Upper lobe of left lung (tissue), 6 donors: ENCODE data around the gene SMC5. TPM values are rescaled to one million over a fixed set of nuclear protein-coding genes. Genes with fewer than 3 reads are reported as not detected.

Experiments used
- ATAC-seq, 2 donors: fragments of 200-7000 bp; cut with Tn5 transposase; one replicate each; pipeline ENCODE4 v1.9.1; 2022; ENCODE audit warnings: mild to moderate bottlenecking in 2 of 2, moderate library complexity in 2 of 2; ENCODE audit not compliant: low FRiP score in 2 of 2
- DNase-seq, 2 donors: peaks; one replicate each; pipeline ENCODE4 v3.0.0-alpha.2; 2019 to 2020
- H3K27ac ChIP-seq, 4 donors: fragments of 200-600 bp; sonication (generic); one replicate each; pipeline ENCODE4 v1.5.1; 2016 to 2019
- H3K27me3 ChIP-seq, 4 donors: fragments of 200-600 bp; sonication (generic); one replicate each; pipeline ENCODE4 v1.5.1; 2017 to 2019
- H3K36me3 ChIP-seq, 4 donors: fragments of 200-600 bp; sonication (generic); one replicate each; pipeline ENCODE4 v1.5.1; 2016 to 2019
- H3K4me1 ChIP-seq, 4 donors: fragments of 200-600 bp; sonication (generic); one replicate each; pipeline ENCODE4 v1.5.1; 2018 to 2019
- H3K4me3 ChIP-seq, 4 donors: fragments of 200-600 bp; sonication (generic); one replicate each; pipeline ENCODE4 v1.5.1; 2017 to 2019; ENCODE audit warnings: mild to moderate bottlenecking in 2 of 4, moderate library complexity in 1 of 4
- H3K9me3 ChIP-seq, 4 donors: fragments of 200-600 bp; sonication (generic); one replicate each; pipeline ENCODE4 v1.5.1; 2018 to 2019
- CTCF ChIP-seq, 6 experiments: fragments of 450-650 bp in 4 of 6; fragments of 200-600 bp in 2 of 6; sonication (generic) in 2 of 6; IDR thresholded peaks; one replicate each; pipeline ENCODE4 v1.5.1; 2016 to 2019; ENCODE audit warnings: antibody characterized with exemption in 6 of 6
- EP300 ChIP-seq, 4 donors: sonication (generic); formaldehyde crosslinking; IDR thresholded peaks; one replicate each; pipeline ENCODE4 v1.5.1; 2017; ENCODE audit warnings: antibody characterized with exemption in 4 of 4, control low read depth in 2 of 4
- POLR2A ChIP-seq, 4 donors: fragments of 450-650 bp; IDR thresholded peaks; one replicate each; pipeline ENCODE4 v1.5.1; 2016 to 2017; ENCODE audit warnings: antibody characterized with exemption in 4 of 4, mild to moderate bottlenecking in 2 of 4
- POLR2AphosphoS5 ChIP-seq, 2 donors: sonication (generic); formaldehyde crosslinking; IDR thresholded peaks; one replicate each; pipeline ENCODE4 v1.5.1; 2017; ENCODE audit warnings: antibody characterized with exemption in 2 of 2
- WGBS, 2 donors: methylation state at CpG; one replicate each; pipeline ENCODE4 v1.1.5; 2017 to 2018; 5-methylcytosine and 5-hydroxymethylcytosine counted together
- total RNA-seq, 6 donors: library from RNA; depleted of rRNA in 4 of 6; stranded (reverse); fragments of >200 nt in 4 of 6; gene quantifications; one replicate each; pipeline versions ENCODE4 v1.1.0 to v1.2.1, GENCODE V29; 2016 to 2021
- donor health status: DM: no; HTN: no; CAD: no; lungs with moderate emphysema.
- donor health status: DM: no; HTN: yes; CAD: no; lungs with severe emphysema.

The SMC5 gene
- total RNA-seq: 10 to 100 TPM; 18.8 to 60.7 (median 28.2) TPM

GRCh38 chr9:70258692-70259511 is at the start of gene SMC5:
Gene SMC5, plus strand, starts transcription at chr9:70258978. Its CDS starts 101 bp downstream, at chr9:70259079.
- Histone ChIP-seq H3K36me3 (peaks cover 0 to 7% (median 1%) of the 10 kb centered on the region in 4 donors), H3K27me3 (no peaks in the 10 kb centered on the region), H3K4me1 (peaks cover 27 to 54% (median 43%) of the 10 kb centered on the region in 4 donors), H3K4me3 (peak within 1 kb of the TSS; percentile 64 to 84 (median 71)), H3K9me3 (no peaks in the 10 kb centered on the region), H3K27ac (peak within 1 kb of the TSS; percentile 87 to 96 (median 94))
- TF ChIP-seq POLR2A (IDR thresholded peaks at IDR 0.05): peak; percentile 14 to 99 (median 98)
- TF ChIP-seq EP300 (IDR thresholded peaks at IDR 0.05): no peak
- TF ChIP-seq CTCF (IDR thresholded peaks at IDR 0.05): peak in 1 of 6 experiments; percentile 6
- peak; percentile 96 to 99 for TF ChIP-seq POLR2AphosphoS5 (IDR thresholded peaks at IDR 0.05)
- DNase-seq (peak; percentile 86 to 99), ATAC-seq (peak; percentile 97)
- WGBS, 2 donors: 1 to 3% methylated on average over 9 to 74 of the region's 75 CpGs

GRCh38 chr9:70217029-70217428 is 41.7 kb upstream of the SMC5 start:
- Histone ChIP-seq H3K36me3 (peaks cover 0 to 19% (median 0%) of the 10 kb centered on the region in 4 donors), H3K4me3 (no peak overlapping the region), H3K4me1 (no peaks in the 10 kb centered on the region), H3K27ac (no peak overlapping the region), H3K9me3 (peaks cover 0 to 7% (median 2%) of the 10 kb centered on the region in 4 donors), H3K27me3 (no peaks in the 10 kb centered on the region)
- WGBS, 2 donors: 87 to 98% methylated on average over 16 of the region's 16 CpGs
- TF ChIP-seq POLR2A (IDR thresholded peaks at IDR 0.05): no peak
- no peak for TF ChIP-seq POLR2AphosphoS5 (IDR thresholded peaks at IDR 0.05)
- TF ChIP-seq EP300 (IDR thresholded peaks at IDR 0.05): no peak
- no peak for TF ChIP-seq CTCF (IDR thresholded peaks at IDR 0.05)
- ATAC-seq (peak in 1 of 2 donors; percentile 43), DNase-seq (no peak)

- H3K27ac ChIP-seq: no peak overlapping the region
- 67 to 71% methylated on average over 1 of the region's 1 CpG for WGBS, 2 donors
- H3K27me3 ChIP-seq: no peaks in the 10 kb centered on the region
- TF ChIP-seq POLR2AphosphoS5 (IDR thresholded peaks at IDR 0.05) (no peak), POLR2A (IDR thresholded peaks at IDR 0.05) (no peak), CTCF (IDR thresholded peaks at IDR 0.05) (no peak), EP300 (IDR thresholded peaks at IDR 0.05) (no peak)
- H3K36me3 ChIP-seq: peaks cover 0 to 11% (median 0%) of the 10 kb centered on the region in 4 donors
- no peaks in the 10 kb centered on the region for H3K9me3 ChIP-seq
- no peak overlapping the region for H3K4me3 ChIP-seq
- no peak for DNase-seq
- H3K4me1 ChIP-seq: no peaks in the 10 kb centered on the region
- no peak for ATAC-seq
These were observed 40.0 kb upstream of the SMC5 start for GRCh38 chr9:70218767-70219166.

- Histone ChIP-seq H3K4me1 (no peaks in the 10 kb centered on the region), H3K27ac (no peak overlapping the region), H3K27me3 (no peaks in the 10 kb centered on the region), H3K4me3 (no peak overlapping the region), H3K36me3 (peaks cover 0 to 4% (median 0%) of the 10 kb centered on the region in 4 donors), H3K9me3 (no peaks in the 10 kb centered on the region)
- WGBS, 2 donors: 78 to 91% methylated on average over 2 of the region's 2 CpGs
- ATAC-seq (no peak), DNase-seq (no peak)
- TF ChIP-seq POLR2A (IDR thresholded peaks at IDR 0.05): no peak
- TF ChIP-seq EP300 (IDR thresholded peaks at IDR 0.05): no peak
- no peak for TF ChIP-seq CTCF (IDR thresholded peaks at IDR 0.05)
- TF ChIP-seq POLR2AphosphoS5 (IDR thresholded peaks at IDR 0.05): no peak
These were observed 38.6 kb upstream of the SMC5 start for GRCh38 chr9:70220216-70220615.
